HEK293 (cell line): ENCODE measurements around the gene SLC25A11.

ENCODE experiments used
- KLF7 ChIP-seq: fragments of 450-650 bp; formaldehyde crosslinking; IDR thresholded peaks from 2 replicates; pipeline ENCODE4 v1.5.1; 2016; ENCODE audit warnings: missing biosample characterization, missing genetic modification characterization, borderline replicate concordance
- MZF1 ChIP-seq: fragments of 450-650 bp; formaldehyde crosslinking; IDR thresholded peaks from 2 replicates; pipeline ENCODE4 v1.5.1; 2017; ENCODE audit warnings: missing biosample characterization, missing genetic modification characterization, borderline replicate concordance
- PRDM4 ChIP-seq: fragments of 450-650 bp; formaldehyde crosslinking; IDR thresholded peaks from 2 replicates; pipeline ENCODE4 v1.5.1; 2017; ENCODE audit warnings: missing biosample characterization, missing genetic modification characterization
- RBAK ChIP-seq: fragments of 450-650 bp; formaldehyde crosslinking; IDR thresholded peaks from 2 replicates; pipeline ENCODE4 v1.5.1; 2016; ENCODE audit warnings: missing biosample characterization, missing genetic modification characterization
- ZBTB1 ChIP-seq: fragments of 450-650 bp; formaldehyde crosslinking; IDR thresholded peaks from 2 replicates; pipeline ENCODE4 v1.5.1; 2016; ENCODE audit warnings: missing biosample characterization, missing genetic modification characterization
- ZBTB10 ChIP-seq: fragments of 450-650 bp; formaldehyde crosslinking; IDR thresholded peaks from 2 replicates; pipeline ENCODE4 v1.5.1; 2016; ENCODE audit warnings: missing biosample characterization, missing genetic modification characterization
- ZBTB44 ChIP-seq: fragments of 450-650 bp; IDR thresholded peaks from 2 replicates; pipeline ENCODE4 v1.5.1; 2018; ENCODE audit warnings: missing biosample characterization, mild to moderate bottlenecking, missing genetic modification characterization
- ZBTB8A ChIP-seq: fragments of 450-650 bp; formaldehyde crosslinking; IDR thresholded peaks from 2 replicates; pipeline ENCODE4 v1.5.1; 2016; ENCODE audit warnings: missing biosample characterization, missing genetic modification characterization
- ZEB2 ChIP-seq: fragments of 450-650 bp; formaldehyde crosslinking; IDR thresholded peaks from 2 replicates; pipeline ENCODE4 v1.5.1; 2016; ENCODE audit warnings: missing biosample characterization, missing genetic modification characterization
- ZFP41 ChIP-seq: fragments of 450-650 bp; formaldehyde crosslinking; IDR thresholded peaks from 2 replicates; pipeline ENCODE4 v1.5.1; 2016; ENCODE audit warnings: missing biosample characterization, missing genetic modification characterization, borderline replicate concordance
- ZIC2 ChIP-seq: fragments of 450-650 bp; formaldehyde crosslinking; IDR thresholded peaks from 2 replicates; pipeline ENCODE4 v1.5.1; 2016; ENCODE audit warnings: missing biosample characterization, missing genetic modification characterization
- ZNF133 ChIP-seq: fragments of 450-650 bp; formaldehyde crosslinking; IDR thresholded peaks from 2 replicates; pipeline ENCODE4 v1.5.1; 2016; ENCODE audit warnings: missing biosample characterization, missing genetic modification characterization
- ZNF18 ChIP-seq: fragments of 450-650 bp; formaldehyde crosslinking; IDR thresholded peaks from 2 replicates; pipeline ENCODE4 v1.5.1; 2016; ENCODE audit warnings: missing biosample characterization, missing genetic modification characterization
- ZNF2 ChIP-seq: fragments of 450-650 bp; formaldehyde crosslinking; IDR thresholded peaks from 2 replicates; pipeline ENCODE4 v1.5.1; 2016; ENCODE audit warnings: missing biosample characterization, missing genetic modification characterization
- ZNF292 ChIP-seq: fragments of 450-650 bp; formaldehyde crosslinking; IDR thresholded peaks from 2 replicates; pipeline ENCODE4 v1.5.1; 2016; ENCODE audit warnings: low read depth, missing biosample characterization, missing genetic modification characterization, borderline replicate concordance
- ZNF529 ChIP-seq: fragments of 450-650 bp; formaldehyde crosslinking; IDR thresholded peaks from 2 replicates; pipeline ENCODE4 v1.5.1; 2017; ENCODE audit warnings: missing genetic modification characterization, missing biosample characterization; ENCODE audit not compliant: insufficient replicate concordance
- ZNF544 ChIP-seq: fragments of 450-650 bp; formaldehyde crosslinking; IDR thresholded peaks from 2 replicates; pipeline ENCODE4 v1.5.0; 2017; ENCODE audit warnings: missing biosample characterization, missing genetic modification characterization
- ZNF610 ChIP-seq: fragments of 450-650 bp; formaldehyde crosslinking; IDR thresholded peaks from 2 replicates; pipeline ENCODE4 v1.5.1; 2016; ENCODE audit warnings: missing biosample characterization, missing genetic modification characterization, borderline replicate concordance
- ZNF654 ChIP-seq: fragments of 450-650 bp; formaldehyde crosslinking; IDR thresholded peaks from 2 replicates; pipeline ENCODE4 v1.5.1; 2016; ENCODE audit warnings: low read depth, missing biosample characterization, missing genetic modification characterization
- ZNF777 ChIP-seq: fragments of 450-650 bp; formaldehyde crosslinking; IDR thresholded peaks from 2 replicates; pipeline ENCODE4 v1.5.1; 2017; ENCODE audit warnings: missing biosample characterization, missing genetic modification characterization, borderline replicate concordance

The SLC25A11 gene

GRCh38 chr17:4948166-4948930, 8.5 kb upstream of the SLC25A11 start, which contains the start of gene PFN1 (continued):
- TF ChIP-seq ZBTB10, result peak; percentile 75
- TF ChIP-seq ZNF292, result no peak
- no peak for TF ChIP-seq ZFP41 (tag by site-specific recombination)
- peak; percentile 97 for TF ChIP-seq ZEB2 (tag by site-specific recombination)
- 0 out of 2 replicates have a peak, but pooled peaks have one; percentile 11 for TF ChIP-seq ZNF2 (tag by site-specific recombination)
- TF ChIP-seq ZNF133, result no peak
- no peak for TF ChIP-seq ZIC2
- TF ChIP-seq ZBTB8A (tag by site-specific recombination), result peak; percentile 65
- TF ChIP-seq PRDM4 (tag by site-specific recombination), result peak; percentile 46; the same call in 1 of the 2 replicates
- TF ChIP-seq ZBTB1 (tag by site-specific recombination), result peak; percentile 13; the same call in 1 of the 2 replicates
- TF ChIP-seq RBAK, result no peak
- peak; percentile 34; the same call in 1 of the 2 replicates for TF ChIP-seq KLF7
- peak; percentile 71; the same call in 1 of the 2 replicates for TF ChIP-seq ZNF777 (tag by site-specific recombination)
- no peak for TF ChIP-seq ZNF529 (tag by site-specific recombination)
- no peak for TF ChIP-seq ZNF18 (tag by site-specific recombination)
- peak; percentile 85 for TF ChIP-seq ZBTB44
- no peak for TF ChIP-seq ZNF544 (tag by site-specific recombination)
- no peak for TF ChIP-seq MZF1 (tag by site-specific recombination)
- TF ChIP-seq ZNF610 (tag by site-specific recombination), result 0 out of 2 replicates have a peak, but pooled peaks have one; percentile 16
- no peak for TF ChIP-seq ZNF654 (tag by site-specific recombination)
